HG03442 (cell line): ENCODE data around the gene ZC4H2.
"Not testable (repeated sequence)": the region's sequence is repeated elsewhere in the genome, so short reads cannot be mapped to it uniquely, and the experiment has no call there.

ENCODE experiments used
- ATAC-seq: cut with Tn5 transposase; IDR thresholded peaks from one replicate; pipeline ENCODE4 v1.9.1; 2021; ENCODE audit warnings: mild to moderate bottlenecking, moderate library complexity; ENCODE audit not compliant: unreplicated experiment

ZC4H2 gene

DNA sequence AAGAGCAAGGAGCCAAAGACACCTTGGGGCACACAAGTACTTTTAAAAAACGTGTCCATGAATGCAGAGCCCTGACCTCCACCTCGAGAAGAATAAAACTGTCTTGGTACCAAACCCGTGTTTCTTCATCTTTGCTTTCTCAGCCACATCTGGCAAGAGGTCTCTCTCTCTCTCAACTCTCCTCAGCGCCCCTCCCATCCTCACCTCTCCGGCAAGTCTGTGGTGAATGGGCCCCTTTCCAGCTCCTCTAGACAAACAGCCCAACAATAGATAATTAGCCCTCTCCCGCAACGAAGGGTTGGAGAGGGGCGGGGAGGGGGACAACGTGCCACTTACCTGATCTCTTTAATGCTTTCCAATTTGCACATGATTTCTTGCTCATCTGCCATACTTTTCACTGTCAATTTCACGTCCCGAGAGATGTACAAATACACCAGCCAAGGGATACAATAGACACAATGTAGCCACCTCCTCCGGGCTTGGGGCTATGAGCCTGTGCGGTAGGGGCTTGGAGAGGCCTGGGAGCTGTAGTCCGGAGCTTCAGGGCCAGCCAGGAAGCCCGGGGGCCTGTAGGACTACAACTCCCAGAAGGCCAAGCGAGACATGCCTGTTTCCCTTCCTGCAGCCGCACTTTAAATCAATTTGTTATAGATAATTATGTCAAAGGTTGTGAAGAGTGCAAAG lies at the start of gene ZC4H2:
Gene ZC4H2, minus strand, starts transcription at position 462 of the 684 bp plus-strand sequence. Its CDS starts 73 bp downstream, at position 389.
- ATAC-seq: peak; percentile 100

DNA sequence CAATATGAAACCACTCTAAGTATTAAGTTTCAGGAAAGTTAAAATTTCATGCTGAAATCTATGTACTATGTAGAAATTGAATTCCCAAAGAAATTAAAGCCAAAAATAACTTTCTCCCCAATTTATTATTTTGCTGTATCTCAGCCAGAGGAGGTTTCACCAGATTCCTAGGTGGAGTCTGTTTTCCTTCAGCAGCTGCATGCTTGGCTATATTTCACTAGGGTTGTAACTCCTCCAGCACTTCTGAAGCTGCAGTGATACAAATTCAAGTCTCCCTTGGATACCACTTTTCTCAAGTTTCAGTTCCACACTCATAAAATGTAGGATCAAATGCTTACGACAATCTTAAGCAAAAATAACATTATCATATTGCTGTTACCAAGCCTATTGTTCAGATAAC lies 41.2 kb upstream of the ZC4H2 start:
- ATAC-seq: no peak

- no peak for ATAC-seq
Measured at GRCh38 chrX:65014230-65014629, 38.0 kb upstream of the ZC4H2 start.

DNA sequence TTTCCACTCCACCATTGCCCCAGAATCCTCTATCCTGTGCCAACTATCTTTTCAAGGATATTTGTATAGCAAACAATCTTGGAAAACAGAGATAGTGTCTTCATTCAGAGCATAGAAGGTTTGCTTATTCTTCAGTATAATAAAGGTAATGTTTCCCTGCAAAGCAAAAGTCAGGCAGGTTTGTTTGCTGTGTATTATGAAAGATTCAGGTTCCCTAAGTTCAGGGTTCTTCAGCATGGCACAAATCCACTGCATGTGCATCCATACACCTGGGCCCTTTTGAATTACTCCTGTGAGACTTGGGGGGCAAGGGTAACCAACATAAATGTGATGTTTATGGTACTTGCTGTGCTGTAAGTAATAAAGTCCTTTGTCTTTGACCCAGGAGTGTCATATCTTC lies 33.2 kb upstream of the ZC4H2 start:
- ATAC-seq: no peak

DNA sequence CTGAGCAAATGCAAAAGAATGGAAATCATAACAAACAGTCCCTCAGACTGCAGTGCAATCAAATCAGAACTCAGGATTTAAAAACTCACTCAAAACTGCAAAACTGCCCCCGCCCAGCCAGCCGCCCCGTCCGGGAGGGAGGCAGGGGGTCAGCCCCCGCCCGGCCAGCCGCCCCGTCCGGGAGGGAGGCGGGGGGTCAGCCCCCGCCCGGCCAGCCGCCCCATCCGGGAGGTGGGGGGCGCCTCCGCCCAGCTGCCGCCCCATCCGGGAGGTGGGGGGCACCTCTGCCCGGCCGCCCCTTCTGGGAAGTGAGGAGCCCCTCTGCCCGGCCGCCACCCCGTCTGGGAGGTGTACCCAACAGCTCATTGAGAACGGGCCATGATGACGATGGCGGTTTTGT lies 26.0 kb upstream of the ZC4H2 start:
- not testable (repeated sequence) for ATAC-seq

DNA sequence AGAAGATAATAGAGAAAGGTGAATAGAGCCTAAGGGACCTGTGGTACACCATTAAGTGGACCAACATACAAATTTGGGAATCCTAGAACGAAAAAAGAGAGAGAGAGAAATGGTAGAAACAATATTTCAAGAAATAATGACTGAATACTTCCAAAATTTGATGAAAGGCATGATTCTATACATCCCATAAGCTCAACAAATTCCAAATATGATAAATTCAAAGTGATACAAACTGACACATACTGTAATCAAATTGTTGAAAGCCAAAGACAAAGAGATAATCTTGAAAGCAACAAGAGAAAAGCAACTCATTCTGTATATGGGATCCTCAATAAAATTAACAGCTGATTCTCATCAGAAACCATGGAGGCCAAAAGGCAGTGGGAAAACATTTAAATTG lies 20.6 kb upstream of the ZC4H2 start:
- no peak for ATAC-seq

DNA sequence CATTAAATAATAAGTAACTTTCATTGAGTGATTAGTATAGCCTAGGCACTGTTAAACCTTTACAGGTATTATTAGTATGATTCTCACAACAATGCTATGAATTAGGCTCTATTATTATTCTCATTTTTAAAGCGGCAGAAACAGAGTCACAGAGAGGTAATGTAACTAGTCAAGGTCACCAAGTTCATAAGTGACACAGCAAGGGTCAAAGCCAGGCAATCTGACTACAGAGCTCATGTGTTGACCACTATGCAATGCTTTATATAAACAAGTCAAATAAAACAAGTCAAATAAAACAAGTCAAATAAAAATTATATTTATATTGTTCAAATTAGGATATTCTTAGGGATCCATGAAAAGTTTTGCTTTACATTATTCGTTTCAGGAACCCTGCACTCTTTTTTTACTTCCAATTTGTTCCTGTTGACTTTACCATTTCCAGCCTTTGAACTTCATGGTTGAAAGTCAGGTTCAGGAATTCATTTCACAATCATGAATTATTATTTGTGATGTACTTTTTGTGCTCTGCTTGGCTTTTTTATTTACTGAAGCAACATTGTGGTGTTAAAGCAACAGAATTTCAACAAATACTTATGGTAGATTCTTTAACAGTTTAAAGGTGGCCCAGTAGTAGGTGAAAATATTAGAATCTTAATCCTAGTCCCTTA lies 18.0 kb upstream of the ZC4H2 start:
- ATAC-seq: no peak

DNA sequence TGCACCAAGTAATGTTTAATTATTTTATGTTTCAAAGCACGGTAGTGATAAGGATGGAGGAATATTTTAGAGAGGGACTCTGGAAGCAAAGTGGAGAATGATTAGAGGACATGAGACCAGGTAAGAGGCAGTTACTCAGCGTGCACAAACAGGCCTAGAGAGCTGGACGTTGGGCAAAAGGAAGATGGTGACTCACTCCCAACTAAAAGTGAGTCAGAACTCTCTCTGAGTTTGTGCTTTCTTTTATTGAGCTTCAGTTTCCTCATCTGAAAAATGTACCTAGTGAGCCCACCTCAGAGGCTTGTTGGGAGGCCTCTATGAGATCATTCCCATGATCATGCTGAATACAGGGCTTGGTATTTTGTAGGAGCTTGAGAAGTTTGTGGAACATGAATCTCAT lies 1.6 kb upstream of the ZC4H2 start:
- no peak for ATAC-seq

DNA sequence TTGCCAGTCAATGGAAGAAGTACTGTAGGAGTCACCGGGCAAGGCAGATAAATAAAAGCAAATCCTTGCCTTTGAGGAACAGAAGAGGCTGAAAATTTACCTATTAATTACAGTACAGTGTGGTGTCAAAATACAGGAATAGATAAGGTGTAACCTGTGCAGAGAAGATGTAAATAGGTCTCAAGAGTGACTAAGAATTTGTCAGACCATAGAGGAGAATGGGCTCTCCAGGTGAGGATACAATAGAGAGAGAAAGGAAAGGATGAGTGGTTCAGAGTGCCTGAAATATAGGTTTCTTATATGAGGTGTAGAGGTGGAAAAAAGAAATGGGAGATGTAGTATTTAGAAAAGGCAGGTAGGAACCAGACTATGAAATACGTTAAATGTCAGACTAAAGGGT lies 801 bp upstream of the ZC4H2 start:
- ATAC-seq: no peak

DNA sequence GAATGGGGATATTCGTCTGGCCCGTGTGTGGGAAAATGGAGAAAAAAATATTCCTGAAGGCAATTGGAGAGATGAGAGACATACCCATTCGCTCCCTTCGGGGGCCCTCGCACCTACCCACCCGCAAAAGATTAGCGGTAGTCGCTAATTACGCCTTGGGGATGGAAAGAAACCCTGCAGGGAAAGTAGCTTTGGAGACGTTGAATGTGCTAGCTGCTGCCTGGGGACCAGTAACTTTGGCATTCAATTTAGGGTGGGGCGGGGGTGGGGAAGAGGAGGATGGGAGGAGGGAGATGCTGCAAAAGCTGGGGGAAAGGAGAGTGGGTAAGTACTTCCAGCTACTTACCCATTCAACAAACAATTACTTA lies 407 bp upstream of the ZC4H2 start:
- peak; percentile 19 for ATAC-seq

DNA sequence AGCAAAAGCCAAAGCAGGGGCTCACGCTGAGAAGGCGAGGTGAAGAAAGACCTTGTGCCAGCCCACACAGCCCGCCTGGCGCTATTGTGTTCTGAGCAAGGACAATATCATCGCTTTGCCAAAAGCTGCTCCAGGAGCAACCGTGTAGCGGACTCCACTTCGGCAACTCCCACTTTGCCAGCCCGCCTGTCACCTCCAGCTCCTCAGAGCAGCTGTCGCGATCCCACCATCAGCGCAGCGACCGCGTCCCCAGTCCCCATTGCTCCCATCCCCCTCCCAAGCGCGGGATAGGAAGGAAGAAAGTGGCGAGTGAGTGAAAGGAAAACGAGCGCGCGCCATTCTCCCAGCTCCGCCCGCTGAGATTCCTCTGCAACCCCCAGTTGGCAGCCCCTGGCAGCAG lies 759 bp downstream of the ZC4H2 start:
- peak; percentile 26 for ATAC-seq

DNA sequence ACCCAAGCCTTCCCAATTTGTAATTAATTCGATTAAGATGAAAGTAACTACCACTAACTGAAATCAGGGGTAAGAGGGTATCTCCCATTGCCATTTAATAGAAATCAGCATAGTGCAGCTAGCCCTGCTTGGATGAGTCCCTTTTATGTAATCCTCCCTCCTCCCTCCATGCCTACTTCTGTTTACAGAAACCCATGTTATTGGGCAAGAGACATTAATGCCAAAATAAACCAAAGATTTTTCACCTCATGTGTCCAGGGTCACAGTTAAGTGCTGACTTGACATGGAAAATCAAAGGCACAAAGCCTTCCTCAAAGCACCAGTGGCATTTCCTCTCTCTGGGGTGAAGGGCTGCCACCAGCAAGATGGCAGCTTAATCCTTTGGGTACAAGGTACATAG lies 50.8 kb downstream of the ZC4H2 start:
- no peak for ATAC-seq

GRCh38 chrX:64908121-64908520 lies 68.1 kb downstream of the ZC4H2 start:
- ATAC-seq: no peak

GRCh38 chrX:64894454-64895038 lies 81.7 kb downstream of the ZC4H2 start:
- ATAC-seq: peak; percentile 75

- ATAC-seq: peak; percentile 50
Measured at GRCh38 chrX:64885850-64886249, 90.4 kb downstream of the ZC4H2 start.

- not testable (repeated sequence) for ATAC-seq
Measured at GRCh38 chrX:64878709-64879108, 97.5 kb downstream of the ZC4H2 start.

DNA sequence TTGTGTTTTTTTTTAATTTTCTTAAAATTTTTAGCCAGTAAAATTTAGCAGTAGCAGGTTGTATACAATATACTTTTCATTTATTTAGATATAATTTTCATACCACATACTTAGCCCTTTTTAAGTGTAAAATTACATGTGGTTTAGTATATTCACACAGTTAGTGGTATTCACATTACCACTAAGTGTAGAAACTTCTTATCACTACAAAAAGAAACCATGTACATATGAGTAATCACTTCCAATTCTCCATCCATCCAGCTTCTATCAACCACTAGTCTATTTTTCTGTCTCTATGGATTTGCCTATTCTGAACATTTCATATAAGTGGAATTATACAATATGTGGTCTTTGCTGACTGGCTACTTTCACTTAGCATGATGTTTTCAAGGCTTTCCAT lies 109.0 kb downstream of the ZC4H2 start:
- no peak for ATAC-seq
